GM19463 (cell line): ENCODE results near the gene KSR1.

Source experiments
- ATAC-seq: cut with Tn5 transposase; IDR thresholded peaks from one replicate; pipeline ENCODE4 v1.9.1; 2021; ENCODE audit warnings: mild to moderate bottlenecking, moderate library complexity; ENCODE audit not compliant: unreplicated experiment

KSR1 gene

DNA sequence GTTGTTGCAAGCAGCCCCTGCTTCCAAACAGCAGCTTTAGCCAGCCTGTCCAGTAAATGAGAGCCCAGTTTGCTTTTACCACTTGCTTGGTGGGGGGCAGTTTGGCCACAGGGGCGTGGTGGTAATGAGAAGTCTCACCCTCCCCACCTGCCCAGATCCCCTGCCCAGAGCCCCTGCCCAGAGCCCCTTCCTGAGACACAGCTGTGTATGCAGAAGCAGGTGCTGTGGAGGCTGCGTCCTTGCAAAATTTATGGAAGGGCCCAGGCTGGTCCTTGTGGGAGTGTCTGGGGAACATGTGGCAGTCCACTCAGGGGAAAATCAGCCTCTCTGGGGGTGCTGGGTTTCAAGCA lies 147.1 kb downstream of the KSR1 start:
- ATAC-seq, result no peak

DNA sequence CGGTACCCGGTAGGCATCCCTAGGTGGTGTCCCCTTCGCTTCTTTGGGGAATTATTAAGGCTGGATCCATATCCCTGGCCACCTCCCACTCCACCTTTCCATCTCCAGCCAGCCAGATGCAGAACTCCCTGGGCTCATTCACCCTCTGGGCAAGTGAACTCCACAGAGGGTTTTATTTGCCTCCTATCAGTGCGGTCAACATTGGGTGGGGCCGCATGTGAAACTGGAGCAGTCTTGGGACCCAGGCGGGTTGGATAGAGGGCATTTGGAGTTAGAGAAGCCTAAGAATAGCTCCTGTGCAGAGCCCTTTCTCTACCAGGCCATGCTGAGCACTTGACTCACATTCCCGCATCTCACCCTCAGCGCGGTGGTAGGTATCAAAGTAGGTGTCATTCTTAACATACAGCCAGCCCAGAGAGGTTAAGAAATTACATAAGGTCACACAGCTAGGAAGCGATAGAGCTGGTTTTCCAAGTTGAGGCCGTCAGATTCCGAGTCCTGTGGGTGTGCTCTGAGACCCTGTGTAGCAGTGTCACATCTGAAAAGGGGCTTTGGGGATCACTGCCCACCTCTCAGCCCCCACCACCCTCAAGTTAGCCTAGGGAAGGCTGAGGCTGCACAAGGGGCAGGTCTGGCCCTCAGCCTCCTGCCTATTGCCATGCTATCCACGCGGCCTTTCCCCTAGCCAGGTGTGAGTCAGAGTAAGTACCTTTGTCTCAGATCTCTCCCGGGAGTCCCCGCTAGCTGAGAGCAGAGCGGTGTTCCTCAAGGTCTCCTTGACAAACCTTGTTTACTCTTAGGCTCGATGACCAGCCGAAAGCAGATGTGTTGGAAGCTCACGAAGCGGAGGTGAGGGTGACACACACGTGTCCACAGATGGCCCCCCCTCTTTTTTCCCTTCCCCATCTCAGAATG lies 147.9 kb downstream of the KSR1 start:
- no peak for ATAC-seq

- ATAC-seq, result no peak
Observed at GRCh38 chr17:27605409-27605808, 149.2 kb downstream of the KSR1 start.

DNA sequence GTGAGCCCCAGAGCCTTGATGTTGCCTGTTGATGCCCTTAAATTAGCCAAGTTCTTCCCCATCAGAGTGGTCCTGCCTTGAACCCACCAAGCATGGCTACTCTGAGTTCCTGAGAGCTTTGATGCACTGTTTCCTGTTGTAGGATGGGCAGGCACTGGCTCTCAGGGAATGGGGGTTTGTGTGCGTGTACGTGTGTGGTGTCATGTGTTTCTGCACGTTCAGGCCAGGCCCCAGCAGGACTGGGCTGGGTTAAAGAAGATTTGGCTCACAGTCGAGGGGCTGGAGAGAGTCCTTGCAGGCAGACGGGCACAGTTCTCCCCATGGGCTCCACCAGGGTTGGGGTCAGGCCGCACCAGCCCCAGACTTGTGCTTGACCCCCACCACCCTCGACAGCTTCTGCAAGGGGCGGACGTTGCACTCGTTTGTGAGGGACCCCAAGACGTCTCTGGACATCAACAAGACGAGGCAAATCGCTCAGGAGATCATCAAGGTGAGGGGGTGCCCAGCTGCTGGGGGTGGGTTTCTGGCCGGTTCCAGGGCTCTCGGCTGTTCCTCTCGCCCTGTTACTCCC lies 151.4 kb downstream of the KSR1 start:
- no peak for ATAC-seq

DNA sequence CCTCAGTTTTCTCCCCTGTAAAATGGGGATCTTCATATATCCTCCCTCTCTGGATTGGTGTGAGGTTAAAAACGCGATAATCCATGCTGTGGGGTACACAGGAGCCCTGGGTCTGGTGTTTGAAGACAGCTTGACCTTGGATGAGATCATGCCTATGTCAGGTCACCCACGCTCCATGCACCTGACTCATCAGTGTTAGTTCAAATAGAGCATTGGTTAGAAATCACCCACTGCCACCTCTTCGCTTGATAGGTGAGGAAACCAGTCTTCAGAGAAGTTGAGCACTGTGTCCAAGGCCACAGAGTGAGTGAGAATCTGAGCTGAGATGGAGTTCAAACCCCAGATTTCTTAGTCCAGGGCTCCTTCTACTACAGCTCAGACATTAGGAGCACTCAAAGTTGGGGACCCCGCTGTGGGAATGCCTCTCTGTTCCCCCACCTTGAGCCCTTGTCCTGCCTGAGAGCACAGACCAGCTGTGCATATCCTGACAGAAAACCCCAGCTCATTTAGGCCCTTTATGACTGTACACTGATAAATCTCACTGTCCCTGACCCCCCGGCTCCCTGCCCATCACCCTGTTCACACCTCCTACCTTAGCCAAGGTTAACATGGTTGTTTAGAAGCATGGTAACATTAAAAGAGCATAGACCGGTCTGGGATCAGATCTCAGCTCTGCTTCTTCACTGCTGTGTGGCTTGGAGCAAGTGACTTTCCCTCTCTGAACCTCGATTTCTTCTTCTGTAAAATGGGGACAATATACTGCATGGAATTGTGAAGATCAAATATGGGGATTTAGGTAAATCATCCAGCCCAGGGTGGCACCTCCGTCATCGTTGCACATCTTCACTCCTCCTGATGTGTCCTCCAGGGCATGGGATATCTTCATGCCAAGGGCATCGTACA lies 152.3 kb downstream of the KSR1 start:
- ATAC-seq, result no peak

- ATAC-seq, result no peak
Observed at GRCh38 chr17:27609611-27610303, 153.5 kb downstream of the KSR1 start.

GRCh38 chr17:27610304-27610677 lies 154.0 kb downstream of the KSR1 start:
- no peak for ATAC-seq

DNA sequence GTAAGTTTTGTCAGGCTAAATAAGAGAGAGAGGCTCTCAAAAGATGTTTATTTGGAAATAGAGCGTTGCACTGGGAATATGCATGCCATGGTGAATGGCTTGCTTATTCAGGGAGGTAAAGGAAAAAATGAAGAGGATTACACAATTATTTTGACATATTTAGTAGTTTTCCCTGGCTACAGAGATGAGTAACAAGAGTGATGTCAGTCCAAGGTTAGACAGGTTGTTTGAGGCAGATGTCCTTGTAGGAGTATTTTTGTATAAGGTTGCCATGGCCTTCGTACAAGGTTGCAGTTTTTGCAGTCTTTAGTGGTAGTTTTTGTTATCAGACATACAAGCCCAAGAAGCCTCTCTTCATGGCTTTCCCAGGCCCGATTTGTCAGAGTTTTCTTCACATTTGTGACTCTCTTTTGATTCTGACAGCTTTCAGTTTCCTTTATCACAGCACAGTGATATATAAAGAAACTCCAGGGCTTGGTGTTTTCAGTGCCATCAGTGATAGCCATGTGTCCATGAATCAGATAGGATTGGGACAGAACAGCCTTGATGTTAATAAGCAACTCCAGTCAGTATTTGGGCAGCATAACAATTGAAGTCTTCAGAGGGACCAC lies 156.0 kb downstream of the KSR1 start:
- ATAC-seq, result no peak

DNA sequence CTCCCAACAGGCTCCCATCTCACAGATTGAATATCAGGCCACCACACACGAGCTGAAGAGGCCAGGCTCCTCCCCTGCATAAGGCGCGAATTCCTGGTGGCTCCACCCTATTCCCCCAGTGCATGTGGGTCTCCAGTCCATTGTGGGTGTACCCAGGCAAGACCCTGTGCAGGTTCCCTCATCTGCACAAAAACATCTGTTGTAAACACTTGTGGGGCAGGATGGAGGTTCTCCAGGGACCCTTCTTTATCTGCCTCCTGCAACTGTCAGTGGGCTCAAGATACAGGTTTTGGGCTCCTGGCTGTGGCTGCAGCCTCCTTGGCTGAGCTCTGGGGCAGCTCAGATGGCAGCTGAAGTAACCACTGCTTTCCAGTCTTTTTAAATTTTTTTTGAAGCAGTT lies 157.2 kb downstream of the KSR1 start:
- ATAC-seq, result no peak

GRCh38 chr17:27615121-27615520 lies 158.9 kb downstream of the KSR1 start:
- no peak for ATAC-seq

- no peak for ATAC-seq
Observed at GRCh38 chr17:27616414-27616813, 160.2 kb downstream of the KSR1 start.

- no peak for ATAC-seq
Observed at GRCh38 chr17:27618417-27618816, 162.2 kb downstream of the KSR1 start.

- ATAC-seq, result no peak
Observed at GRCh38 chr17:27620721-27621120, 164.5 kb downstream of the KSR1 start.

DNA sequence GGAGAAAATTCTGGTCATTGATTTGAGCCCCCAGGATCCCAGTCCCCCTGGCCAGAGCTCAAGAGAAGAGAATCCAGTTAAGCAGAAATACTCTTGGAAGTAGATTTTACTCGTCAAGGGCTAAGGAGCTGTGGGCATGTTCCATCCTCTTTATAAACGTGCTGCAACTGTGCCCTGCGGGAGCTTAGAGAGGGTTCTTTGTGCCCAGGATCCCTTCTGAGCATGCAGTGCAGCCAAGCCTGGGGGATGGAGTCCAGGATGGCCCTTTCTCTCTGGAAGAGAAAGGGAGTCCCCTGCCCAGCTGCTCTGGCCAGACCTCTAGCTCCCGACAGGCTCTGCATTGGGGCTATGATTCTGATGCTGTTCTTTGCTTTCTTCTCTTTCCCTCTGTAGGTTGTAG lies 165.3 kb downstream of the KSR1 start:
- ATAC-seq, result no peak

DNA sequence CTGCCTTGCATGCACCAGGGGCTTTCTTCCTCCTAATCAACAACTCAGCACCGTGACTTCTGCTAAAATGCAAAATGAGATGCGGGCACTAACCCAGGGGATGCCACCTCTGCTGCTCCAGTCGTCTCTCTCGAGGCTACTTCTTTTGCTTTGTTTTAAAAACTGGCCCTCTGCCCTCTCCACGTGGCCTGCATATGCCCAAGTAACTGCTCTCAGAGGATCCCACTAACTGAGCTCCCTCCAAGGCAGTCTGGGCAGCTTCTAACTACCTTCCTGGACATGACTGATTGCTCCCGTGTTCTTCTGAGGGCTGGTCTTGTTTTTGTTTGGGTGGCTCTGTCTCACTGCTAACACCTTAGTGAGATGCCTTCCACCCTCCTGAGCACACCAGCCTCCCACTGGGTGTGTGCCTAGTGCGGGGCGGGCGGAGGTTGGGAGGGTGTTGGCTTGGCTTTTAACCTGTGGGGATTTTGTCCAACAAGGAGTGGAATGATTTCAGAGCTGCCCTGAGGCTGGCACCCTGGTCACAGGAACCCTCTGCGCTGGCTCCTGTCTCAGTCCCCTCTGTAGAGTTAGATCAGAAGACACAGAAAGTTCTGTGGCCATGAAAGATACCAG lies 165.8 kb downstream of the KSR1 start:
- no peak for ATAC-seq

DNA sequence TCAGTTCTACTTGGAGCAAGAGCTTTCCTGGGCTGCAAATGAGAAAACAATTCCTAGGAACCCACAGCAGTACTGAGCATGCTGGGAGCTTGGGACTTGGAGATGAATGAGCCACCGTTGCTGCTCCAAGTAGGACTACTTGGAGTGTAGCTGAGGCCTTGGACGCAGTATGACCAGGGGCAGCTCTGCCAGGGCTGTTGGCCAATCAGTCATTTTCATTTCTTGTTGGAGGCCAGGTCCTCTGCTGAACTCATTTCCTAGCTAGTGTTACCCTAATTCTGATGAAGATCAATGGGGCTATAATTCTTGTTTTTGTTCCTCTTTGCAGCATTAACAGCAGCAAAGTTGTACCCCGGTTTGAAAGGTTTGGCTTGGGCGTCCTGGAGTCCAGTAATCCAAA lies 166.7 kb downstream of the KSR1 start:
- no peak for ATAC-seq

DNA sequence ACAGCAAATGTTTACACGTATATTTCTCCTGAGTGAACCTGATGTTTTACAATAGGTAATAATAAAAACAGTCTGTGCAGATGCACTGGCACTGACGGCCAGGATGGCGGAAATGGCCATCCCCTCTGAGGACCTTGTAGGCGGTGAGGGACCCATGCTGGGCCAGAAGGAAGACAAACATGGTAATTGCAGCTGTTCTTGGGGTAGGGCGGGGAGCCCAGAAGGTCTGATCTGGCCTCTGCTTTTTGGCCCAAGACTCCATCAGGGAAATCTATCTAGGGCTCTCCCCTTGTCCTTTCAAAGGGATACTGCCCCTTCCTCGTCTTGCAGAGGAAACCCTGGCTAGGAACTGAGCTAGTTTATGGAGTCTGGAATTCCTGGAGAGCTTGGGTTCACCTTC lies 167.4 kb downstream of the KSR1 start:
- ATAC-seq, result no peak

GRCh38 chr17:27624539-27624938 lies 168.3 kb downstream of the KSR1 start:
- ATAC-seq, result no peak

DNA sequence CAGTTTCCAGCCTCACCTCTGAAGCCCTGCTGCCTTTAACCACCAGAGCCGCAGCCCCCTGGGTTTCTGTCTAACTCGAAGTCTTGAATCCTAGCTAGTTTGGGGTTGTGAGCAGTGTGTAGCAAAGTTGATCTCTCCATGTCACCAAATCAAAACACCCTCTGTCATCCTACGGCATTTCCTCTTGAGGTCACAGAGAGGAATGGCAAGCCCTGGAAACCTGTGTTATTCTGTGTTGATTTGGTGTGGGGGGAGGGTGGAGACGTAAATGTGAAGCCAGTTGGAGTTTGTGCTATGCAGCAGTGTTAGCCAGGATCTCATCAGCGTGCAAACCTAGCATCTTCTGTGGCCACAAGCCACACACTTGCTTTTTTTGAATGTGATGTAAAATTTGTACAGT lies 169.6 kb downstream of the KSR1 start:
- ATAC-seq, result no peak

DNA sequence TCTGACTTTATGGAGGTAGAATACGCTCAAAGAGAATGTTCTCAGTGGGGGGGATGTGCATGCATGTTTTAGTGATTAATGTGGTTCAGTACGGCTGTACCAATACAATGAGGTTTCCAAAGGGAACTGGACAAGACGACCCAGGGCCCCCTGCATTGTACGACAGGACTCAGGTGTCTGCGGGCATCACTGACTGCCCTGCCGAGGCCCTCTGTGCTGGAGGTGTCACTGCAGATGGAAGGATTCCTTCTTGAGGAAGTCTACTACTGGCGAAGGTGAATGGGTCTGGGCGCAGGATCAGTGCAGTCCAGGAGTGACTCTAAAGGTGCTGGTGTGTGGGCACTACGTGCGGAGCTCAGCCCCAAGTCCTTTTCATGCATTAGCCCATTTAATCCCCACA lies 171.3 kb downstream of the KSR1 start:
- no peak for ATAC-seq
